Activated T-helper 17 cell treated with anti-CD3 and anti-CD28 coated beads, Interleukin-2, amount 50 U/mL, for 72 hours (primary cell): ENCODE measurements around the gene MUSK. TPM values are rescaled to one million over a fixed set of nuclear protein-coding genes. Genes with fewer than 3 reads are reported as not detected.

Source experiments
- ATAC-seq: fragments of 150-1000 bp; cut with Tn5 transposase; replicated peaks from 2 replicates; pipeline ENCODE4 v1.10.0; 2021; ENCODE audit warnings: mild to moderate bottlenecking, moderate library complexity
- H3K27ac Mint-ChIP-seq: one replicate; pipeline ENCODE4 v1.8.0; 2022; ENCODE audit warnings: mixed read lengths
- H3K27me3 Mint-ChIP-seq: one replicate; pipeline ENCODE4 v1.8.0; 2022; ENCODE audit warnings: mixed read lengths
- H3K36me3 Mint-ChIP-seq: one replicate; pipeline ENCODE4 v1.8.0; 2022; ENCODE audit warnings: low read depth, mild to moderate bottlenecking, mixed read lengths
- H3K4me1 Mint-ChIP-seq: one replicate; pipeline ENCODE4 v1.8.0; 2022; ENCODE audit warnings: mixed read lengths
- H3K4me3 Mint-ChIP-seq: one replicate; pipeline ENCODE4 v1.8.0; 2022; ENCODE audit warnings: mild to moderate bottlenecking, mixed read lengths
- H3K9me3 Mint-ChIP-seq: one replicate; pipeline ENCODE4 v1.8.0; 2022; ENCODE audit warnings: mixed read lengths
- total RNA-seq, 2 donors: library from RNA; stranded (reverse); gene quantifications; one replicate each; pipeline ENCODE4 v1.2.3, GENCODE V29; 2022

The MUSK gene
- total RNA-seq = not detected

DNA sequence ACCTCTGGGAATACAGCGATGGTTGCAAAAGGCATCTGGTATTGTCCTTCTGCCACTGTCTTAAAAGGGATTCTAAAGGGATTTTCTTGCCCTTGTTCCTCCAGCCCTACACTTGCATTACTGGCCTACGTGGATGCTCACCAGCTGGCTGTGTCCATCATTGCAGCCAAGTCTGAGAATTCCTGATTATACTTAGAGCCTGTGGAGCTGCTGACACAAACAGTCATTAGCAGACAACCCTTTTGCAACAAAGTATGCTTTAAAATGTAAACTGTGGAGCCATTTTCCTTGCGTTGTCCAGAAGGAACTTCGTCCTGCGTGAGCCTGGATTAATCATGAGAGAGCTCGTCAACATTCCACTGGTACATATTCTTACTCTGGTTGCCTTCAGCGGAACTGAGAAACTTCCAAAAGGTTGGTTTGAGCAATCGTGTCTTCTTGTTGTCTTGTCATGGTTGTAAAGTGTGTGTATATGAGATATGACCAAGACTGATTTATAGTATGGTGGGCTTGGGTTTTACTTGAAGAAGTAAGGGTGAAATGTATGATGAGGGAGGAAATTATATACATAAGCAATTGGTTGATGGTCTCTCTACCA lies at the start of gene MUSK:
MUSK (plus strand) TSS at position 222 of the 598 bp plus-strand sequence; CDS start at position 336, 114 bp downstream.
- Mint-ChIP-seq H3K27ac (no peak within 1 kb of the TSS), H3K36me3 (no peaks in the 10 kb centered on the region), H3K4me1 (no peaks in the 10 kb centered on the region), H3K27me3 (no peaks in the 10 kb centered on the region), H3K9me3 (no peaks in the 10 kb centered on the region), H3K4me3 (no peak within 1 kb of the TSS)
- ATAC-seq = no peak

DNA sequence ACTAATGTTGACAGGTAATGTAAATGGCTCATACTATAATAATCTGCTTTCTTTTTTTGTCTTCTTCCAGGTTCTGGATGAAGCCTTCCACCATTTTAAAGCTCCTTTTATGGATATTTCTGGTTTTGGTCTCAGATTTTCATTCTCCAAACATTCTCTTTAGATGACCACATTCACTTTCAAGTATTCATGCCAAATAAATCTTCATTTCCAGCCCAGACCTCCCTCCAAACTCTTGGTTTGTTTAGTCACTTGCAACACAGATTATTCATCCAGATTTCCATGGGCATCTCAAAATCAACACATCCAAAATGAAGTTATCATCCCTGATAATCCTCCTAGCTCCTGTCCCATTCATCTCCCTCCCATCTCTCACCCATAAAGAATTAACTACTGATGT lies 48.8 kb upstream of the MUSK start:
- no peak for ATAC-seq
- Mint-ChIP-seq H3K36me3 (no peaks in the 10 kb centered on the region), H3K9me3 (no peaks in the 10 kb centered on the region), H3K4me1 (no peaks in the 10 kb centered on the region), H3K27ac (no peak overlapping the region), H3K27me3 (peaks cover 4% of the 10 kb centered on the region), H3K4me3 (no peak overlapping the region)

DNA sequence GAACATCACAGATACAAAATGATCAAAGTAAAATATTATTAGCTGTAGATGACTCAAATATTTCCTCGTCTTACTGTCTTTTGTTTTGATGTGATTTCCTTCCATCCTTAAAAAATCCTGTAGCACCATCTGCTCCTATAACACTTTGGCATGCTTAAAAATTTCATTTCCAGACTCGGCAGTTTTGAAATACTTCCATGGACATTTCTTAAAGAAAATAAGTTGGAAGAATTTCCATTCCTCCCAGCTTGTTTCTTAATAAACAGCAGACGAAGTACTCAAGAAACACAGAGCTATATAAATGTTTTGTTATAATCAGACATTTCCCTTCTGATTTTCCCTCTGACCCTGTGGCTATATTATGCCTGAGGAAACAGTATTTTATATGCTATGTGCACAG lies 47.9 kb upstream of the MUSK start:
- Mint-ChIP-seq H3K9me3 (no peaks in the 10 kb centered on the region), H3K4me1 (no peaks in the 10 kb centered on the region), H3K27me3 (peaks cover 4% of the 10 kb centered on the region), H3K4me3 (no peak overlapping the region), H3K36me3 (no peaks in the 10 kb centered on the region), H3K27ac (no peak overlapping the region)
- ATAC-seq = no peak

DNA sequence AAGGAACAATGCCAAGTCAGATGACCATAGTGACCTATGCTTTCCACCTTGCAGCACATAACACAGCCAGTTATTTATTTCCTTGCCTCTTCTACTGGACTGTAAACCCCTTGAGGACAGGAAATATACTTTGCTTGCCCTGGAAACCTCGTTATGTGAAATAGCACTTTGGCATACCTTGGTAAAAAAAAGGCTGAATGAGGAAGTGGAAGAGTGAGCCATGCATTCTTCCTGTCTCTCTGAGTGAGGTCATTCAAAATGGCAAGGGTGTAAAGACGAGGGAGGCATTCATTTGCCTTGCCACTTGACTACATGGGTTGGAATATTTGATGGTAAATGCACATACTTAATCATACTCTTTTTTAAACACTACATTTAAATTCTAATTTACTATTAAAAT lies 46.2 kb upstream of the MUSK start:
- H3K9me3 Mint-ChIP-seq = no peaks in the 10 kb centered on the region
- no peak for ATAC-seq
- no peaks in the 10 kb centered on the region for H3K4me1 Mint-ChIP-seq
- peaks cover 4% of the 10 kb centered on the region for H3K27me3 Mint-ChIP-seq
- H3K27ac Mint-ChIP-seq = no peak overlapping the region
- no peaks in the 10 kb centered on the region for H3K36me3 Mint-ChIP-seq
- no peak overlapping the region for H3K4me3 Mint-ChIP-seq

DNA sequence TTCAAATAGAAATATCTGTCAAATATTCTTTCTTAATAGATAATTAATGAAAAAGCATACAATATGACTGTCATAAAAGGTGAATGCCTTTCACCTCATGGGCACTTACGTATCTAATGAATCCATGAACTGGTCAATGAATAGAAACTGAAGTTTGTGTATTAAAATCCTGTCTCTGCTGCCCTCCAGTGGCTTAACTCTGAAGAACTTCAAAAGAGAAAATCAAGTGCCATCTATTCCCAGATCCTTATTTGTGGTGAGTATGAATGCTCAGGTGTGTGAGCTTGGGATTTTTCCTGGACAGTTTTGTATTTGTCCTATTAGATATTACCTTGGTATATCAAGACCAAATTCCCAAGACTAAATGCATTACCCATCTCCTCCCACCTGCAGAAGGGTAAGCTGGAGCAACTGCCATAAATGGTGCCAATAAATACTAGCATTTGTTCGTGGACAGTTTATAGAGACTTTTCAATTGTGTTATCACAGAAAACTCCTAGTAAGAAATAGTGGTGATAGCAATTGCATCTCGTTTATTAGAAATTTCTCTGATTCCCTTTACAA lies 45.0 kb upstream of the MUSK start:
- Mint-ChIP-seq H3K4me3 (no peak overlapping the region), H3K27me3 (peaks cover 4% of the 10 kb centered on the region), H3K4me1 (no peaks in the 10 kb centered on the region), H3K27ac (no peak overlapping the region), H3K36me3 (no peaks in the 10 kb centered on the region), H3K9me3 (no peaks in the 10 kb centered on the region)
- no peak for ATAC-seq

DNA sequence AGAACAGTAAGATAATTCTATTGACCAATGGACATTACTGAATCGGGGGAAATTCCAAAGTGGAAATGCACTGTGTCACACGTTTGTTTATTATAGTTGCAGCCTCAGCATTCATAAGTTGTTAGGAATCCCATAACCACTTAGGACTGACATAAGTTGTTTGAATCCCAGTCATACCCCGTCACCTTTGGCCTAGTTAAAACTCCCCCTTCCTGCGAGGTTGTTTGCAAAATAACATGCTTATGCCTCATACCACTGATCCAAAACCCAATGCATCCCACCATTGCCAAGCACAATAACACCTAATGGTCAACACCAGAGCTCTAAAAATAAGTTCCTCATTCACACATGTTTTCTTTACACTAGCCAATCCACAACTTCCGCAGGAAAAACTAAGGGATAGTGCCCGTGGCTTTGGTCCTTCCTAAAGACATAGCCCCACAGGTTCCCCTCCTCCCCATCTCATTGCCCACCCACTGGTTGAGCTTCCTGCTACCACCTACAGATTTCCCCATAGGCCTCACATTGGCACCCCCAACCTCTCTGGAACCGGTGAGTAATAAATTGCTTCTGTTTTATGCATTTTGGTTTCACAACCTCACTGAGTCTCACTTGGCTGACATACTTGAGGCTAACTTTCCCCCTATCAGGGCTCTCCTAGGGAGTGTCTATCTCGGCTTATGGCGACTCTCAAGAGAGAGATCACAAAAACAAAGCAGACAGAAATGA lies 42.3 kb upstream of the MUSK start:
- no peaks in the 10 kb centered on the region for H3K27me3 Mint-ChIP-seq
- no peaks in the 10 kb centered on the region for H3K9me3 Mint-ChIP-seq
- no peaks in the 10 kb centered on the region for H3K4me1 Mint-ChIP-seq
- no peak overlapping the region for H3K4me3 Mint-ChIP-seq
- no peaks in the 10 kb centered on the region for H3K36me3 Mint-ChIP-seq
- ATAC-seq = peak; percentile 98
- no peak overlapping the region for H3K27ac Mint-ChIP-seq

DNA sequence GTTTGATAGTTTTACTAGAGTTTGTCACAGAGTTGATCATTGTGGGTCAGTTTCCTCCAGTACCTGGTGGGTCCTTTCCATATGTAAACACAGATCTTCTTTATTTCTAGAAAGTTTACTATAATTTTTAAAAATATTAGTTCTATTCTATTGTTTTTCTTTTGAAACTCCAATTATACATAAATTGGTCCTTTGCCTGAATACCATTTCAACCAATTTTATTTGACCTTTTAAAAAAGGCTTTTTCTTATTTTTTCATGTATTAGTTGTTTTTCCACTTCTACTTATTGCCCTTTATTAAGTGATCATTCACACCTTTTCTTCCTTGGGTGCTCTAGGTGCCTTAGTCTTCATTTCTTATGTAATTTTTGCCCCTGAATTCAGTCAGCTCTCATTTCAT lies 33.0 kb upstream of the MUSK start:
- no peak for ATAC-seq
- no peak overlapping the region for H3K4me3 Mint-ChIP-seq
- no peaks in the 10 kb centered on the region for H3K36me3 Mint-ChIP-seq
- H3K27me3 Mint-ChIP-seq = no peaks in the 10 kb centered on the region
- no peak overlapping the region for H3K27ac Mint-ChIP-seq
- H3K4me1 Mint-ChIP-seq = no peaks in the 10 kb centered on the region
- peaks cover 8% of the 10 kb centered on the region for H3K9me3 Mint-ChIP-seq

DNA sequence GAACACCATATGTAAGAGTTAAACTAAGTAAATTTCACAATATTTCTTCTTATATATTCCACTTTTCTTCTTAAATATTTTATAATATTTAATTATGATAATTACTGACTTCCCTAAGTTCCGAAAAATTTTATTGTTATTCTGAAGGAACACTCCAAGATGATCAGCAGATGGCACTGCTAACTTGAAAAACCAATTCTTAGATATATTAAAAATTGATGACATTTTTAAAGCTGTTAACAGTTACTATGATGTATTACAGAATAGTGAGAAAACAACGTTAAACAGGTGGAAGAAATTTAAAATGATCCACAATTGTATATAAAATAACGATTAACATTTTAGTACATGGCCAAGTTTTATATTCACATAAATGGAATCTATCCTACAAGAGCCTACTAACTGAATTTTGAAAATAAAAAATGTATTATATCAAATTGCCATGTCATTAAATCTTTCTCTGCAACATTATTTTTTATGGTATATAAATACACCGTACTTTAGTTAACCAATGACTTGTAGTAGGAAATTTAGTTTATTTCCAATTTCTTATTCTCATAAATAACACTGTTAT lies 30.1 kb upstream of the MUSK start:
- Mint-ChIP-seq H3K27ac (no peak overlapping the region), H3K9me3 (peaks cover 8% of the 10 kb centered on the region), H3K4me1 (no peaks in the 10 kb centered on the region), H3K4me3 (no peak overlapping the region), H3K27me3 (no peaks in the 10 kb centered on the region), H3K36me3 (no peaks in the 10 kb centered on the region)
- ATAC-seq = no peak

DNA sequence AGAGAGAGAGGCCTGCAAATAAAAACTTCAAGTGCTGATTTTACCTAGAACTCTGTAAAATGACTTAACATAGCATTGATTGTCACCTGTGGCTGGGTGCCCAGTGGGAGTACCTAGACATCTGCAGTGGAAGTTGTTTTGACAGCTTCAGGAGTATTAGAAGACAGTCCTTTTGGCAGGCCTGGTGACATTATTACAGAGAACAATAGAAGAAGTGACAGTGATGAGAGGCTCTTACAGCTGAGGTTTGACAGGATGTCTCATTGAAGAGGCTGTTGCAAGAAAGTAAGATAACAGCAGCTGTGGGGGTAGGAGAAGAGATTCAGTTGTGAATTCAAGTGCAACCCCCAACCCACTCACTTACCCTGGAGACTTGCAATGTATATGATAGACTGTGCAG lies 27.9 kb upstream of the MUSK start:
- peaks cover 3% of the 10 kb centered on the region for H3K9me3 Mint-ChIP-seq
- no peaks in the 10 kb centered on the region for H3K4me1 Mint-ChIP-seq
- H3K27ac Mint-ChIP-seq = no peak overlapping the region
- peaks cover 3% of the 10 kb centered on the region for H3K27me3 Mint-ChIP-seq
- no peaks in the 10 kb centered on the region for H3K36me3 Mint-ChIP-seq
- ATAC-seq = no peak
- H3K4me3 Mint-ChIP-seq = no peak overlapping the region

DNA sequence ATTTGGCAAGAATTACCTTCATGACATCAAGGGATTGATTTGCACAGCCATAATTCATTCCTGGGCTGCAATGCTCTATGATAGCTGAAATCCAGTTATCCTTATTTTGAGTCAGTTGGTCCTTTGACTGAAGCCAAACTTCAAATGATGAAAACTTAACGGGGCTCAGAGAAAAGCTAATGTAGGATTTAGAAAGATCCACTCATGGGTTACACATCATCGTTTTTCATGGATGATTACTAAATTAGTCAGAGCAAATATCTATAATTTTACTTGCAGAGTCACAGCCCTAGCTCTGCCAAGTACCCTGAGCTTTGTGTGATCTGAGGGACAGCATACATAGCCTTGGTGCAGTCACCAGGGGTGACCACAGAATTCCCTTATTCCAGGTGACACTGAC lies 27.3 kb upstream of the MUSK start:
- ATAC-seq = no peak
- Mint-ChIP-seq H3K36me3 (no peaks in the 10 kb centered on the region), H3K27me3 (peaks cover 3% of the 10 kb centered on the region), H3K4me1 (no peaks in the 10 kb centered on the region), H3K27ac (no peak overlapping the region), H3K9me3 (no peaks in the 10 kb centered on the region), H3K4me3 (no peak overlapping the region)

DNA sequence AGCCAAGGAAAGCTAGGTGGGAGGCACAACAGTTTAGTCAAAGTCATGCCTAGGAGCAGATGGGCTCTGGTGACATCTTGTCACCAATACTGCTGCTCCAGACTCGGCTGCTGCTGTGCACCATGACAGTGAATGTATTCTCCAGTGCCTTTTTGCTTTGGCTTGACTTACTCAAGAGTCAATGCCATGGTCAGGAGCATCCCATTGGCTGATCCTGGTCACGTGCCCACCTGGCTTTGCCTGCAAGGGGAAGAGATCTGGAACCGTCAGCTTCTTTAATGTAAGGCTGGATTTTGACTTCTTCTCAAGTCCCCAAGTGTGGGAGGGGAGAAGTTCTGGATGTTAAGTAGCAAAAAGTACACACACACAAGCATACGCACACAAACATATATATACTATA lies 19.9 kb upstream of the MUSK start:
- no peaks in the 10 kb centered on the region for H3K36me3 Mint-ChIP-seq
- no peak for ATAC-seq

DNA sequence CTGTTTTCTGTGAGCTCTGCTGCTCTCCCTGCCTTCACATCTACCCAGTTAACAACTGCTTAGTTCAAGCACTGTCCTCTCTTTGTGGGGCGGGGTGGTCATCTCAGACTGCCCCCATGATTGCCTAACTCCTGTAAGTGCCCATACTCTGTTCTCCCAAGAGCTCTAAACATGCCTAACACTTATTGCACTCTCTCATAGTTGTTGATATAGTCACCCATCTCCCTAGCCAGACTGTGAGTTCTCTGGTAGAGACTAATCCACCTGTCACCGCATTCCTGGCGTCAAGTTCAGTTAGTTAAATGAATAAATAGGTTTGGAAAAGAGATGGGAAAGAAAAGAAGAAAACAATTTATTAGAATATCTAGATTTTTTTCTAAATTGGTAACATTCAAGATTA lies 18.3 kb upstream of the MUSK start:
- H3K27me3 Mint-ChIP-seq = peaks cover 3% of the 10 kb centered on the region
- no peak overlapping the region for H3K4me3 Mint-ChIP-seq
- no peaks in the 10 kb centered on the region for H3K36me3 Mint-ChIP-seq
- ATAC-seq = no peak
- H3K27ac Mint-ChIP-seq = no peak overlapping the region
- H3K9me3 Mint-ChIP-seq = no peaks in the 10 kb centered on the region
- no peaks in the 10 kb centered on the region for H3K4me1 Mint-ChIP-seq

More for the DNA sequence above, 19.9 kb upstream of the MUSK start:
- Mint-ChIP-seq H3K9me3 (no peaks in the 10 kb centered on the region), H3K4me1 (no peaks in the 10 kb centered on the region), H3K4me3 (no peak overlapping the region), H3K27ac (no peak overlapping the region), H3K27me3 (peaks cover 6% of the 10 kb centered on the region)

DNA sequence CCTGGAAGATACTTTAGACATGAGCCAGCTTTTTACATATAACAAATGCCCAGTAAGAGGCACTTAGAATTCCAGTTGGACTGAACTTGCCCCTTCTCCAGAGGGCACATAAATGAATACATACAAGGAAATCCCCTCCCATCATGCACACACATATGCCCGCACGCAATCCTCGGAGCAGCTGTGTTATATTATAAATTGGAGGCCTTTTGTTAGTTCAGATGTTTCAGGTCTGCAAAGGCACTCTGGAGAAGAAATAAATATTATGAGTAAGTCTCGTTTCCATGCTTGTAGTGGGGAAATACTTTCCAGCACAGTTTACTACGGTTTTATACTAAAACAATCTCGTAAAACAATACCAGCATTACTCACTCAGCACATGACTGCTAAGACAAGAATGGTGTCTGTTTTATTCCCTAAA lies 17.6 kb upstream of the MUSK start:
- no peak for ATAC-seq
- H3K4me3 Mint-ChIP-seq = no peak overlapping the region
- no peak overlapping the region for H3K27ac Mint-ChIP-seq
- H3K36me3 Mint-ChIP-seq = no peaks in the 10 kb centered on the region
- no peaks in the 10 kb centered on the region for H3K9me3 Mint-ChIP-seq
- H3K27me3 Mint-ChIP-seq = peaks cover 3% of the 10 kb centered on the region
- no peaks in the 10 kb centered on the region for H3K4me1 Mint-ChIP-seq

DNA sequence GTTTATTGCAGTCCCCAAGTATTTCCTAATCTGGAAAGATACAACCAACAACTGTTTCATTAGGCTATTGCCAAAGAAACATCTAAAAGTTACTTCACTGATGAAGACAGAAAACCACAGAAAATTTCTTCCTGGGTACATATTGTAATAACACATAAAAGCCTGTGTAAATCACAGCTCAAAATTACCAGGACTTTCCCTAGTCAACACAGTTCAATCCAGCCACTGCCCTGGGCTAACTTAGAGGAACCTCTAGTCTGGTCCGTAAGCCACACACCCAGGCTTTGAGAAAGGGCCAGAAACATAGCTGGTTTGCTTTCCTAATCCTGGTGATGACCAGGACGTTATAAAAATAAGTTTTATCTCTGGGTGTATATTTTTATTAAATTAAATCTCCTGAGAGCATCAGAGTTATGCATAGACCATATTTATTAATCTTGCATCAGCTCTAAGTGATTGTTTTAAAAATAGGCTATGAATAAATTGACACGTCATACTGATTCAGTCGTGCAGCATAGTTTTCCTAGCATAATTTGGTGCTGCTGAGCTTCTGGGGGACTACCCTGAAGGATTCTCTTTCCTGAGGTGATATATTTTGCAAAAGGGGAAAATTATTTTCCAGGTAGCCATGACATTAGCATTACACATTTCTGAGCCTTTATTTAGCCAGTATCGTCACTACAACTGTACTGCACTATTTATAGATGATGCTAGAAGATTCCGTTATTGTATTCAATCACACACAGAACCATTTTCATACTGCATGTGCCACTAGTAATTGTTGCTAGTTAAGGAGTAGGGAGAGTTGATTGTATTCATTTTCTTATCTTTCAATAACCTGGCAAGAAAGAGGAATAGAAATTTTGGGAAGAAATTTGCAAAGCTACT lies 12.6 kb upstream of the MUSK start:
- Mint-ChIP-seq H3K36me3 (no peaks in the 10 kb centered on the region), H3K27ac (no peak overlapping the region), H3K9me3 (peaks cover 3% of the 10 kb centered on the region), H3K4me1 (no peaks in the 10 kb centered on the region), H3K4me3 (no peak overlapping the region), H3K27me3 (no peaks in the 10 kb centered on the region)
- no peak for ATAC-seq
